CD4-positive, alpha-beta T cell treated with Interleukin-21 for 1 hour (primary cell): ENCODE measurements around the gene ADAMTS14.

Source experiments
- DNase-seq: peaks from one replicate; pipeline ENCODE4 v3.0.0-alpha.2; 2020

The ADAMTS14 gene

DNA sequence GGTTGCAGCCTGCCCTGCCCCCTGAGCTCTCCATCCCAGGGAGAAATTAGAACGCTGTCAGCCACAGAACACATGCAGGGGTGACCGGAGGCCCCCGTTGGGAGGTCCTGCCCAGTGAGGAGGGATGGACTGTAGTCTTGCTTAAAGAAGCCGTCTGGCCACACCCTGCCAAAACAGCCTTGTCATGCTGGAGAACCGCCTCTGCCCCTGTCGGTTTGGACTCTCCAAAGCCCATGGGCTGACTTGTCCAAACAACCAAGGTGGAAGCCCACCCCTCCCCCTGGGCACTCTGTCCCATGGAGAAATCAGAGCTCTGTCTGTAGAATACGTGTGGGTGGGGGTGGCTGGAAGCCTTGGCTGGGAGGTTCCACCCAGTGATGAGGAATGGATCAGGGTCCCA is 125.5 kb downstream of the ADAMTS14 start:
- no peak for DNase-seq

DNA sequence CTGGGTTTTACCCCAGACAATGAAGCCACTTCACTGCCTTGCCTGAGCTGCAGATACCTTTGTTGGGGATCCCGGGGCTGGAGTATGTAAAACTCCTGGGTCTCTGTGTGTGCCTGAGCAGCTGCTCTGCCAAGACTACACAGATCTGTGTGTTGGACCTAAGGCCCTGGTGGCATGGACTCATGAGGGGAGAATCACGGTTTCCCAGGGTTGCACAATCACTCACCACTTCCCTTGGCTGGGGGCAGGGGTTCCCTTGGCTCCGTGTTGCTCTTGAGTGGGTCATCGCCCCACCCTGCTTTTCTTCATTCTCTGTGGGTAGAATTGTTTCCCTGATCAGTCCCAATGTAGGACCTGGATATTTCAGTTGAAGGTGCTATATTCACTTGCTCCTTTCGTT is 126.8 kb downstream of the ADAMTS14 start:
- no peak for DNase-seq

DNA sequence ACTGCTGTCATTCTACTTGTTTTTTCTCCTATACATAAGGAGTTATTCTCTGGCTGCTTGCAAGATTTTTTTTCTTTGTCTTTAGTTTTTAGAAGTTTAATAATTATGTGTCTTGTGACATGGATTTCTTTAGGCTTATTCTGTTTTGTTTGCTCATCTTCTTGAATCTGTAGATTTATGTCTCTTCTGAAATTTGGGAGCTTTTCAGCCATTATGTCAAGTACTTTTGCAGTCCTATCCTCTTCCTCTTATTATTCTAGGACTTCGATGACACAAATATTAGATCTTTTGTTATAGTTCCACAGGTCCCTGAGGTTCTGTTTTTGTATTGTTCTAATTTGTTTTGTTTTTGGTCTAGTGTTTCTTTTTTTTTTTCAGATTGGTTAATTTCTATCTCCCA is 129.5 kb downstream of the ADAMTS14 start:
- DNase-seq: no peak

DNA sequence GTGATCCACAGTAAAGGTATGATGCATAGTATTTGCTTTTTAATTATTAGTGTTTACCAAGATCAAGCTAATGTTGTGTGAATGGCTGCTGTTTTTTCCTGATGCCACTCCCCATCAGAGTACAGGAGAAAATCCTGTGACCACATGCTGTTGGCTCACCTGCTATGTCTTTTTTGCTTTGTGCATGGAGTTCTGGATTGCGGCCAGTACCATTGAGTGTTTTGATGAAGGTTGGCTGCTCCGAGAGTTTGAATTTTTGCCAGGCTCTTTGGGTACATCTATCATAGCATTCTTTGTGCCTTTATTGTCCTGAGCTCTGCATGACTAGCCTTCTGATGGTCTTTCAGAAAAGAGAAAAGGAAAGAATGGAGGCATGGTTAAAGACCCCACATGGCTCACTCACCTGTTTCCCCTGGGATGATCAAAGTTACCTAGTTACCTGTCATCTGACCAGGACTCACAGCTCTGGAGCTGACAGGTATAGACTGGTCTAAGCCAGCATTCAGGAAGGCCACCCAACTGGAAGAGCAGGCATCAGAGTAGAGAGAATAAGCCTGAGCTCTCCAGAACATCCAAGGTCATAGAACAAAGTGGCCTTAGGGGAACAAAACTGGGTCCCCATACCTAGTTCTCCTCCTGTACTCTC is 131.6 kb downstream of the ADAMTS14 start:
- no peak for DNase-seq

DNA sequence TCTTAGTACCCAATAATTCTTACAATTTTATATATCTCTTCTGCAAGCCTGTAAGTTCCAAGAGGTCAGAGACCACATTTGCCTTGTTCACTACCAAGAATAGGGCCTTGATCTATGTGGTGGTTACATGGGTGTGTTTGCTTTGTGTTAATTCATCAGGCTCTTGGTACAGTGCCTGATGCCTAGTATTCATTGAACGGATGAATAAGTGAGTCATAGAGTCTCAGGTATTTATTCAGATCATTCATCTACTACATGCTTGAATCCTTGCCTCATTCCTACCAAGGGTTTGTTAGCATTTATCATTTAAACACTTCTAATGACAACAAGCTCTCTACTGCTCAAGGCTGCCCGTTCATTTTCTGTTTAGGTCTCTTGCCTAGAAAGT is 132.1 kb downstream of the ADAMTS14 start:
- DNase-seq: no peak

DNA sequence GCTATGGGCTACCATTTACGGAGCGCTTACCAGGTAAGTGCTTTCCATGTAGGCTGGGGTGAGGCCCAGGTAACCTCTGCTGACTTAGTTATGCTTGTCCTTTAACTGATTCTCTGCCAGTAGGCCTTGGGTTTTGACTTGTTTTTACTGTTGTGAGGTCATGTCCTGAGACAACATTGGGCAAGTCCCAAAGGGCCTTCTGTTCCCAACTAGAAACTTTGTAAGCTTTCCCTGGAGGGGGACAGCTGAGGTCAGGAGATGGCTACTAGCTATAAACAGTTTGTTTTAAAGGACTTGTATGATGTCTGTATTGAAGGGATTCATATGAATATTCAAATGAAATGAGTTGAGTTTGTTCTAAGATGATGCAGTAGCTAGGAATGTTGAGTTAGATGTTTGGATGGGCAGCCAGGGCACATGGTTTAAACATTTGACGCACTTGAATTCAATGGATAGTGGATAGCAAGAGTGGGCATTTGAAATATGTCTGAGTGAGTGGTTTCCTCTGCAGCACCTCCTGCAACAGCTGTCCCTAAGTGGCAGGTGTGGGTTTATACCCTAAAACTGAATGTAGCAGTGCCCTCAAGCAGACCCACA is 133.4 kb downstream of the ADAMTS14 start:
- DNase-seq: no peak

DNA sequence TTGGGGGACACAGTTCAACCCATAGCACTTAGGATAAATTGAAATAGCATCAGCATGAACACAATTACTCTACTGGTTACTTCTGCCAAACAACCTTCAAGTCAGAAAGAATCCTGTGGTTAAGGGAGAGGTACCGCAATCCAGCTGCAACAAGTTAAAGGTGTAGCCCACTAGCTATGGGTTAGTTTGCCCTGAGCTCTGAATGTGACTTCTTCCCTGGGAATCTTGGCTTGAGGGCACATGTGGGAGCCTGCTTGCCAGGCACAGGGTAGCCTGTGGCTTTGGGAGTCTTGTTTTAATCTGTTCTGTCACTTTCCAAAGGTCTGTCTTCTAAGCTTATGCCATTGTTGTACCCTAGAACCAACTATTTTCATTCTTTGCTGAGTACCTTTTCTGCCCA is 134.5 kb downstream of the ADAMTS14 start:
- DNase-seq: no peak

DNA sequence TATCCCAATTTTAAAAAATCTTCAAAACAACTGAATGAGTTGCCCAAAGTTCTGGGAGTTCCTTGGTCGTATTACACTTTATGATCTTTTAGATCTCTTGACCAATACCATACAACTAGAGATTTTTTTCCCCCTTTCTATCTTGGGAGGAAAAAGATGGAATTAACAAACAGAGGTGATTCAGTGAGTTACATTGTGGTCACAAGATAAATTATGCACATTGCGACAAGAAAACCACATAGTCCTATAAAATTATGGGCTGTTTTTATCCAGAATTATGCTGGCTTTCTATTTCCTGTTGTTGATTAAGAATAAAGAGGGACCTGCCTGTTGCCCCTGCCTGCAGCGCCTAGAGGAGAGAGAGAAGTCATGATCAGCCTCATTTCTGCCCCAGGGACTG is 135.2 kb downstream of the ADAMTS14 start:
- DNase-seq: no peak

DNA sequence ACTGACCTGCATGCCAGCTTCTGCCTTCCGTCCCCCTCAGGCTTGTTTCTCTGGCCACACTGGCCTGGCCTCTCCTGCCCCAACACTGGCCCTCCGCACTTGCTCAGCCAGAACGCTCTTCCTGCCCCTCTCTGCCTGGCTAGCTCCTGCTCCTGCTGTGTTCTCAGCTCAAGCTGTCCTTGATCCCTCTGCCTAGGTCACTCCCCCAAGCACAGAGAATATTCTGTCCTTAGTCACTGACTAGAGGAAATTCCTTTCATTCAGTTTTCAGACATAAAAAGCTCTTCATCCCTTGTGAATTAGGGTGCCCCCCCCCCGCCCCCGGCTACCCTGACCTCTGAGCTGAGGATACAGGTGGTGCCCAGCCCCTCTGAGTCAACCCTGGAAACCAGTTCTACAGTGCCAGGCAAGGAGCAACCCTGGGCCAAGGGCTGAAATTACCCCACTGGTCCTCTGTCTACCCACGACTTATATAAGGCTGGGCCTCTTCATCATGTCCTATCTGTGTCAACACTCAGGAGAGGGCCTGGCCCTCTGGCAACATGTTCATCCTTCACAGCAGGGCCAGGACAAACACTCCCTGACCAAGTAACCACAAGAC is 136.8 kb downstream of the ADAMTS14 start:
- no peak for DNase-seq

DNA sequence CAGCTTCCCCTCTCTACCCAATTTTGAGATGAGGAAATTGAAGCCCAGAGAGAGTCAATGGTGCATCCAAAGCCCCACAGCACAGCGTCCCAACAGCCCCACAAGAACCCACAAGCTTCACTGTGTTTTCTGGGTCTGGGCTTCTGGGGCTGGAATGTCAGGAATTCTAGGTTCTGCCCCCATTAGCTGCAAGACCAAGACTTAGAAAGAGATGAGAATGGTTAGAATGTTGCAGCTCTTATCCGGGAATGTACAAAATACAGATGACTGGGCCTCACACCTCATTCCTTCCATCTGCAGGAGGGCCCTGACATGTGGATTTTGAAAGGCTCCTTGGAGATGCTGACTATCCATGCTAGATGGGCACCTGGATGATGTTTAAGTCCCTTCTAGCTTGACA is 137.4 kb downstream of the ADAMTS14 start:
- no peak for DNase-seq

DNA sequence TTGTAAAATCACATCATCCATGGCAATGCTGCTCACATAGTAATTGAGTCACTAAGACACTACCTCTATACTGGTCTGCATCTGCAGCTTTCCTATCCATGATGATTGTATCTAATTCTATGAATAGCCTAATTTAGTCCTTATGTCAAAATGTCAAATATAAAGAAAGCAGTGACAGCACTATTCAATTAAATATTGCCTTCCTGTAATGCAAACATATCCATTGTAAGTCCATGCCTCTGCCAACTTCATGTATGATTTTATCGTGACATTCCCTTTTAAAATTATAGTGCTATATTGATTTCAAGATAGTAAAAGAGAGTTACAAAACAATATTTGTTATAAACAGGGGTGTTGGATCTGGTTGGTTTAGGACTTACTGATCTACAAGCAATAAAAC is 138.7 kb downstream of the ADAMTS14 start:
- no peak for DNase-seq

DNA sequence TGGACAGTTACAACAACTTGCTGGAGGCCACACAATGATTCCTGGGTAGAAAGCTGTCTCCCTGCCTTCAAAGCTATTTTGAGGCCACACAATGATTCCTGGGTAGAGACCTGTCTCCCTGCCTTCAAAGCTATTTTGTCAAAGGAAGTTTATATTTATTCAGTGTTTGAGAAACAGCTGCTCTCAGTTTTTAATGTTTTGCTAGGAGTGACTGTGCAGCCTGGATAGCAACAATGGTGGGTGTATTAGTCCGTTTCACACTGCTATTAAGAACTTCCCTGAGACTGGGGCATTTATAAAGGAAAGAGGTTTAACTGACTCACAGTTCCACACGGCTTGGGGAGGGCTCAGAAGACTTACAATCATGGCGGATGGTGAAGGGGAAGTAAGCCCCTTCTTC is 139.6 kb downstream of the ADAMTS14 start:
- DNase-seq: no peak
